T-helper 1 cell treated with Interleukin-12 subunit alpha and Interleukin-12 subunit beta and Interleukin-4 antibody, amounts not matched to agents 30 μg/mL and 1 μg/mL, for 36 hours (primary cell): ENCODE measurements around the gene ZNF148.
"Not testable (repeated sequence)": the region's sequence is repeated elsewhere in the genome, so short reads cannot be mapped to it uniquely, and the experiment has no call there.

Experiments
- H3K27ac Mint-ChIP-seq: one replicate; pipeline ENCODE4 v1.8.0; 2021; ENCODE audit warnings: mild to moderate bottlenecking, mixed read lengths
- H3K27me3 Mint-ChIP-seq: one replicate; pipeline ENCODE4 v1.8.0; 2021; ENCODE audit warnings: low read depth, mixed read lengths
- H3K36me3 Mint-ChIP-seq: one replicate; pipeline ENCODE4 v1.8.0; 2021; ENCODE audit warnings: low read depth, mixed read lengths
- H3K4me1 Mint-ChIP-seq: one replicate; pipeline ENCODE4 v1.8.0; 2021; ENCODE audit warnings: low read depth, mixed read lengths
- H3K4me3 Mint-ChIP-seq: one replicate; pipeline ENCODE4 v1.8.0; 2021; ENCODE audit warnings: mild to moderate bottlenecking, moderate library complexity, mixed read lengths
- H3K9me3 Mint-ChIP-seq: one replicate; pipeline ENCODE4 v1.8.0; 2021; ENCODE audit warnings: mixed read lengths

The ZNF148 gene

DNA sequence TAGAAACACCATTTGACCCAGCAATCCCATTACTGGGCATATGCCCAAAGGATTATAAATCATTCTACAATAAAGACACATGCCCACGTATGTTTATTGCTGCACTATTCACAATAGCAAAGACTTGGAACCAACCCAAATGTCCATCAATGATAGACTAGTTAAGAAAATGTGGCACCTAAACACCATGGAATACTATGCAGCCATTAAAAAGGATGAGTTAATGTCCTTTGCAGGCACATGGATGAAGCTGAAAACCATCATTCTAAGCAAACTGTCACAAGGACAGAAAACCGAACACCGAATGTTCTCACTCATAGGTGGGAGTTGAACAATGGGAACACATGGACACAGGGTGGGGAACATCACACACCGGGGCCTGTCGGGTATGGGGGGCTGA lies 13.2 kb upstream of the ZNF148 start:
- H3K36me3 Mint-ChIP-seq, H3K27ac Mint-ChIP-seq, H3K4me3 Mint-ChIP-seq, H3K27me3 Mint-ChIP-seq, H3K4me1 Mint-ChIP-seq, H3K9me3 Mint-ChIP-seq: not testable (repeated sequence)

DNA sequence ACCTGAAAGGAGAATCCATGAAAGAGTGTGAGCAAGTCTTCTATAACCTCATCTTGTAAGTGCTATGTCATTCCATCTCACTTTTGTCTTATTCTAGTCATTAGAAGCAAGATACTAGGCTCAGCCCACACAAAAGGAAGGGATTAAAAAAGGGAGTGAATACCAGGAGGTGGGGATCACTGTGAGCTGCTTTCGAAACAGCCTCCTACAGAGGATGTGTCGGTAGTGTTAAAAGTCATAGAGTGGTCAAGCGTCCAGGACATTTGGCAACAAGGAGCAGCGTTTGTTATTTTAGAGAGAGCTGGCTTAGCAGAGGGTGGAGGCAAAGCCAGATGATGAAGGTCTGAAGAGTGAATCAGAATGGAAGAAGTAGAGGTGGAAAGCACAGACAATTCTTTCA lies 11.7 kb upstream of the ZNF148 start:
- Mint-ChIP-seq H3K36me3 (no peaks in the 10 kb centered on the region), H3K9me3 (no peaks in the 10 kb centered on the region), H3K27me3 (peaks cover 8% of the 10 kb centered on the region), H3K4me3 (no peak overlapping the region), H3K27ac (no peak overlapping the region), H3K4me1 (peaks cover 14% of the 10 kb centered on the region)

DNA sequence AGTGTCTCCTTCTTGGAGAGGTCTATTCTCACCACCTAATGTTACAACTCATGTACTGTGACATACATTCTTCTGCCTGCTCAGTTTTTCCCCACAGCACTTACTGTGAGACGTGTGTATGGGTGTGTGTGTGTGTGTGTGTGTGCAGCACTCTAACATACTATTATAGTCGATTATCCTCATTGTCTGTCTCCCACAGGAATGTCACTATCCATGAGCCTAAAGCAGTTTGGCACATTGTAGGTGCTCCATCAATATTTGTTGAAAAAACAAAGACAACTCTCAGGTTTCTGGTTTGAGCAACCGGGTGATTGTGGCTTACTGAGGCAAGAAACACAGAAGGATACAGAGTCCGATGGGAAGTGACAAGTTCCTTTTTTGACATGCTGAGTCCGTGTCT lies 8.6 kb upstream of the ZNF148 start:
- Mint-ChIP-seq H3K27ac (no peak overlapping the region), H3K27me3 (peaks cover 8% of the 10 kb centered on the region), H3K4me1 (peaks cover 11% of the 10 kb centered on the region), H3K9me3 (no peaks in the 10 kb centered on the region), H3K4me3 (no peak overlapping the region), H3K36me3 (no peaks in the 10 kb centered on the region)

GRCh38 chr3:125382298-125382697 lies 7.2 kb upstream of the ZNF148 start:
- H3K4me1 Mint-ChIP-seq: peaks cover 10% of the 10 kb centered on the region
- no peak overlapping the region for H3K4me3 Mint-ChIP-seq
- no peaks in the 10 kb centered on the region for H3K36me3 Mint-ChIP-seq
- peak overlapping the region; percentile 32 for H3K27ac Mint-ChIP-seq
- H3K27me3 Mint-ChIP-seq: peaks cover 8% of the 10 kb centered on the region
- no peaks in the 10 kb centered on the region for H3K9me3 Mint-ChIP-seq

DNA sequence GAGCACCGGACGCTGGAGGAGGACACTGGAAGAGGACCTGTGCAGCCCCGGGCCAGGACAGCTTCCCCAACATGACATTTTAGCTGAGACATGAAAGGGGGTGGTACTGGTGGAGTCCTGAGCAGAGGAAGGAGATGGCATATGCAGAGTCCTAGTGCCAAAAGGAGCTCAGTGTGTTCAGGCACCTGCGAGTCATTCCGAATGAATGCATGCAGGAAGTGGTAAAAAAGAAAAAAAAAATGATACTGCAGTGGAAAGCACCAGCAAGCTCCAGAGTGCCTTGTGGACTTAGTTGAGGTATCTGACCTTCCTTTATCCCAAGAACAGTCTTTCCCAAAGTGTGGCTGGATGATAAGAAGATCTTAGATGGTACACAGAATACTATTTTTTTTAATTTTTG lies 6.6 kb upstream of the ZNF148 start:
- H3K27me3 Mint-ChIP-seq: peaks cover 9% of the 10 kb centered on the region
- H3K36me3 Mint-ChIP-seq: no peaks in the 10 kb centered on the region
- H3K4me1 Mint-ChIP-seq: peaks cover 10% of the 10 kb centered on the region
- no peak overlapping the region for H3K4me3 Mint-ChIP-seq
- peak overlapping the region; percentile 78 for H3K27ac Mint-ChIP-seq
- H3K9me3 Mint-ChIP-seq: no peaks in the 10 kb centered on the region

- Mint-ChIP-seq H3K27ac (peak overlapping the region; percentile 78), H3K4me1 (peaks cover 10% of the 10 kb centered on the region), H3K9me3 (no peaks in the 10 kb centered on the region), H3K27me3 (peaks cover 8% of the 10 kb centered on the region), H3K36me3 (no peaks in the 10 kb centered on the region), H3K4me3 (no peak overlapping the region)
These were observed 6.2 kb upstream of the ZNF148 start for GRCh38 chr3:125381314-125381713.

GRCh38 chr3:125379483-125379882 lies 4.4 kb upstream of the ZNF148 start:
- Mint-ChIP-seq H3K27me3 (peaks cover 8% of the 10 kb centered on the region), H3K27ac (no peak overlapping the region), H3K9me3 (no peaks in the 10 kb centered on the region), H3K4me3 (no peak overlapping the region), H3K4me1 (peaks cover 18% of the 10 kb centered on the region), H3K36me3 (no peaks in the 10 kb centered on the region)

DNA sequence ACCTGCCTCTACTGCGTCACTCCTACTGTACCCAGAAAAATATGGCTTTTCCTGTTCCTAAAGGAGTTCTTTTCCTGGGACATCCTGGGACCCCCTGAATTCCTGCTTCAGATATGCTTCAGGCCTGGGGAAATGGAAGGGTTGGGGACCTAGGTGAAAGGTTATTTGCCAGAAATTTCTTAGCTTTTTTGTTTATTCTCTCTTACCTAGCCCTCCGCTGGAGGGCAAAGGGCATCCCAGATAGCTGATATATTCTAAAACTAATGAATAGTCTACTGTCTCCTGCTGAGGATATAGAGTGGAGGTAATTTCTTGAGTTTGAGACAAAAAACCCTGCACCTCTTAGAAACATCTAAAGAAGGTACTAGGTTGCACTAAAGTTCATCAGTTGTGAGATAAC lies 3.6 kb upstream of the ZNF148 start:
- H3K27me3 Mint-ChIP-seq: peaks cover 8% of the 10 kb centered on the region
- peaks cover 26% of the 10 kb centered on the region for H3K4me1 Mint-ChIP-seq
- H3K4me3 Mint-ChIP-seq: no peak overlapping the region
- H3K36me3 Mint-ChIP-seq: peaks cover 5% of the 10 kb centered on the region
- no peak overlapping the region for H3K27ac Mint-ChIP-seq
- H3K9me3 Mint-ChIP-seq: no peaks in the 10 kb centered on the region

- peaks cover 13% of the 10 kb centered on the region for H3K36me3 Mint-ChIP-seq
- H3K27ac Mint-ChIP-seq: peak overlapping the region; percentile 96
- peaks cover 4% of the 10 kb centered on the region for H3K27me3 Mint-ChIP-seq
- H3K4me1 Mint-ChIP-seq: peaks cover 22% of the 10 kb centered on the region
- no peaks in the 10 kb centered on the region for H3K9me3 Mint-ChIP-seq
- H3K4me3 Mint-ChIP-seq: peak overlapping the region; percentile 98
These were observed 990 bp upstream of the ZNF148 start for GRCh38 chr3:125375950-125376679.

GRCh38 chr3:125374501-125374995 lies 577 bp downstream of the ZNF148 start:
- Mint-ChIP-seq H3K27ac (peak overlapping the region; percentile 82), H3K4me3 (peak overlapping the region; percentile 98), H3K4me1 (peaks cover 30% of the 10 kb centered on the region), H3K27me3 (peaks cover 4% of the 10 kb centered on the region), H3K36me3 (peaks cover 21% of the 10 kb centered on the region), H3K9me3 (no peaks in the 10 kb centered on the region)

DNA sequence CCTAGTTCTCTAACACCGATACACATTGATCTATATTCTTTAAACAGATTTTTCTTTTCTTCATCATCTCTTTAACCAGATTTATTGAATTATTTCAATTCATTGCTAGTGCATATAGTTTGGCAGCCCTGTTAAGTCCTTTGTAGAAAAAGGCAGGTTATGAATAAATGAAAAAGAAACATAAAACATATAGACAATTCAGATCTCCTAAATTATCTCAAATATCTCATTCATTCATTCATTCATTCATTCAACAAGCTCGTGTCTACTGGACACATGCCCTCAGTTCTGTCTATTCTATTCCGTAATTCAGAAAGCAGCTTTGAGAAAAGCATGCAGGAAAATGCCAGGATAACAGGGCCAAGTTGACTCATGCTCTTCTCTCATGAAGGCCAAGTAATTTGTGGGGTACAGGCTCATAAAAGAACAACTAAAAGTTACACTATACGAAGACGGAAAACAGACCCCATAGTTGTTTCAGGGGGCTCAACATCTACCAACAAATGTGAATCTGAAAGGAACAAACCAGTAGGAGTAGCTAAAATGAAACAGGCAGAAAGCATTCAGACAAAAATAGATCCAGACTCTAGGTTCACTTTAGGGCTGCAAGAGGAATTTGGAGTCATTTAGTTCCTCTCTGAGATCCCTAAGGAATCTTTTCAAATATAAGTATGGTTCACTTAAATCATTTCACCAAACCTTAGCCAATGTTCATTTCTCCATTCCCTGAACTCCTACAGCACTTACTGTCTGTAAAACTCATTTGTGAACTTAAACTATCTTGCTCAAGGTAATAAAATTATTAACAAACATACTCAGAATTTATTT lies 7.5 kb downstream of the ZNF148 start:
- Mint-ChIP-seq H3K27me3 (no peaks in the 10 kb centered on the region), H3K27ac (no peak overlapping the region), H3K4me1 (peaks cover 20% of the 10 kb centered on the region), H3K9me3 (no peaks in the 10 kb centered on the region), H3K4me3 (no peak overlapping the region), H3K36me3 (peaks cover 16% of the 10 kb centered on the region)

- no peaks in the 10 kb centered on the region for H3K9me3 Mint-ChIP-seq
- no peak overlapping the region for H3K4me3 Mint-ChIP-seq
- no peaks in the 10 kb centered on the region for H3K27me3 Mint-ChIP-seq
- no peak overlapping the region for H3K27ac Mint-ChIP-seq
- peaks cover 12% of the 10 kb centered on the region for H3K36me3 Mint-ChIP-seq
- peaks cover 22% of the 10 kb centered on the region for H3K4me1 Mint-ChIP-seq
These were observed 9.0 kb downstream of the ZNF148 start for GRCh38 chr3:125366132-125366531.

DNA sequence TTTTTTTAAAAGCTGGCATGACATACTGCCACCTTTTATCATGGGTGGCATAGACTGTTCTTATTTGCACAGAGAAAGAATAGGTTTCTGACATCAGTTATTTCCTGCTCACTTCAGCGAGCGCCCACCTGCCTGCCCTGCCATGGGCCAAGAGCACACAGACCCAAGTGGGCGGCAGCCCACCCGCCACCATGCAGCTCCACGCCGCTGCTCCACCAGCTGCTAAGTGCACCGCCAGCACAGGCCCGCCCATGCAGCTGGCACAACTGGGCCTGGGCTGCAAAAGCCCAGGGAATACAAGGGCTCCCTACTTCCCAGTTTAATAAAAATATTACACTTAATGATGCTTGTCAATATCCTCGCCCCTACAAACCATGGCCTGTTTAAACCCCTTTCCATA lies 15.4 kb downstream of the ZNF148 start:
- Mint-ChIP-seq H3K36me3 (peaks cover 1% of the 10 kb centered on the region), H3K9me3 (no peaks in the 10 kb centered on the region), H3K27ac (no peak overlapping the region), H3K4me1 (peaks cover 27% of the 10 kb centered on the region), H3K4me3 (no peak overlapping the region), H3K27me3 (no peaks in the 10 kb centered on the region)

DNA sequence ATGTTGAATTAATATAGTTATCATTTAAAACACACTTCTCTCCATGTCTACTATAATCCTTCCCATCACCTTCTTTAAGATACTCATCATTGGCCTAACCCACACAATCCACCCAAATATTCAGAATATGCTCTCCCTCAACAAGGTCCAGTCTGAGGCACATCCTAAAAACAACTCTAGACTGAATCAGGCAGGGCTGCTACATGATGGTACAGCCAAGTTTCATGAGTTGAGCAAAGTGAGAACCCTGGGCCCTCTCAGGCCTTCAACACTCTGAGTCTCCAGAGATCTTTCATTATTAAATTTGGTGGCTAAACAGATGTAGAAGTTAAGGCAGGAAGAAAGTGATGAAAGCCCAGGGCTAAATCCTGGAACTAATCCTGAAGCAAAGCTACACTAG lies 16.2 kb downstream of the ZNF148 start:
- Mint-ChIP-seq H3K4me3 (peak overlapping the region; percentile 3), H3K9me3 (no peaks in the 10 kb centered on the region), H3K4me1 (peaks cover 27% of the 10 kb centered on the region), H3K36me3 (peaks cover 1% of the 10 kb centered on the region), H3K27me3 (no peaks in the 10 kb centered on the region), H3K27ac (no peak overlapping the region)

- Mint-ChIP-seq H3K36me3 (peaks cover 1% of the 10 kb centered on the region), H3K27ac (peak overlapping the region; percentile 9), H3K4me3 (peak overlapping the region; percentile 75), H3K9me3 (no peaks in the 10 kb centered on the region), H3K4me1 (peaks cover 31% of the 10 kb centered on the region), H3K27me3 (no peaks in the 10 kb centered on the region)
These were observed 17.3 kb downstream of the ZNF148 start for GRCh38 chr3:125357837-125358236.
